SK-N-SH treated with all-trans-retinoic acid at 6 μM for 48 hours (cell line): Measurements from ENCODE around the gene RGS12.

Experiments
- ATAC-seq: fragments of 200-7000 bp; cut with Tn5 transposase; 3 replicates; pipeline ENCODE4 v1.9.1; 2020; ENCODE audit warnings: mild to moderate bottlenecking, moderate library complexity
- ARNTL ChIP-seq: fragments of 450-650 bp; formaldehyde crosslinking; IDR thresholded peaks from 2 replicates; pipeline ENCODE4 v1.5.0; 2020; ENCODE audit warnings: low read depth, mild to moderate bottlenecking, moderate library complexity, borderline replicate concordance
- BACH2 ChIP-seq: fragments of 250-450 bp; sonication (Bioruptor Pico); IDR thresholded peaks from 2 replicates; pipeline ENCODE4 v1.9.0; 2021; ENCODE audit warnings: mild to moderate bottlenecking, borderline replicate concordance
- CREB5 ChIP-seq: fragments of 250-450 bp; sonication (Bioruptor Pico); IDR thresholded peaks from 2 replicates; pipeline ENCODE4 v1.5.1; 2020; ENCODE audit warnings: low read depth, mild to moderate bottlenecking, moderate library complexity
- CSDC2 ChIP-seq: fragments of 250-450 bp; sonication (Bioruptor Pico); IDR thresholded peaks from 2 replicates; pipeline ENCODE4 v1.5.0; 2020; ENCODE audit warnings: mild to moderate bottlenecking, moderate library complexity
- CSRNP3 ChIP-seq: fragments of 250-450 bp; sonication (Bioruptor Pico); IDR thresholded peaks from 2 replicates; pipeline ENCODE4 v1.5.1; 2021; ENCODE audit warnings: mild to moderate bottlenecking, moderate library complexity
- ESRRG ChIP-seq: fragments of 250-450 bp; sonication (Bioruptor Pico); IDR thresholded peaks from 2 replicates; pipeline ENCODE4 v1.6.1; 2021; ENCODE audit warnings: mild to moderate bottlenecking
- ISL1 ChIP-seq: fragments of 250-450 bp; sonication (Bioruptor Pico); IDR thresholded peaks from 2 replicates; pipeline ENCODE4 v2.1.2; 2022; ENCODE audit warnings: mild to moderate bottlenecking, moderate library complexity
- OSR1 ChIP-seq: fragments of 250-450 bp; sonication (Bioruptor Pico); IDR thresholded peaks from 2 replicates; pipeline ENCODE4 v1.8.0; 2022; ENCODE audit warnings: moderate library complexity, mild to moderate bottlenecking, inconsistent platforms
- PATZ1 ChIP-seq: fragments of 250-450 bp; sonication (Bioruptor Pico); IDR thresholded peaks from 2 replicates; pipeline ENCODE4 v1.8.0; 2020; ENCODE audit warnings: mild to moderate bottlenecking, moderate library complexity, borderline replicate concordance
- RARB ChIP-seq: fragments of 250-450 bp; sonication (Bioruptor Pico); IDR thresholded peaks from 2 replicates; pipeline ENCODE4 v1.8.0; 2021; ENCODE audit warnings: mild to moderate bottlenecking, moderate library complexity
- TCF4 ChIP-seq: fragments of 250-450 bp; sonication (Bioruptor Pico); IDR thresholded peaks from 2 replicates; pipeline ENCODE4 v1.8.0; 2021; ENCODE audit warnings: mild to moderate bottlenecking, moderate library complexity, borderline replicate concordance
- ZC3H10 ChIP-seq: fragments of 250-450 bp; sonication (Bioruptor Pico); IDR thresholded peaks from 2 replicates; pipeline ENCODE4 v1.5.1; 2021; ENCODE audit warnings: mild to moderate bottlenecking, moderate library complexity
- ZFP3 ChIP-seq: fragments of 250-450 bp; sonication (Bioruptor Pico); IDR thresholded peaks from 2 replicates; pipeline ENCODE4 v1.5.0; 2020; ENCODE audit warnings: mild to moderate bottlenecking, moderate library complexity
- ZFP30 ChIP-seq: fragments of 450-650 bp; formaldehyde crosslinking; IDR thresholded peaks from 2 replicates; pipeline ENCODE4 v1.5.0; 2022; ENCODE audit warnings: mild to moderate bottlenecking, moderate library complexity
- ZNF565 ChIP-seq: fragments of 450-650 bp; formaldehyde crosslinking; conservative IDR thresholded peaks from 2 replicates; pipeline ENCODE4 v1.5.0; 2020; ENCODE audit warnings: low read depth, mild to moderate bottlenecking, moderate library complexity
- ZNF70 ChIP-seq: fragments of 450-650 bp; formaldehyde crosslinking; IDR thresholded peaks from 2 replicates; pipeline ENCODE4 v1.5.0; 2020; ENCODE audit warnings: mild to moderate bottlenecking, moderate library complexity
- ZNF8 ChIP-seq: fragments of 450-650 bp; formaldehyde crosslinking; IDR thresholded peaks from 2 replicates; pipeline ENCODE4 v1.5.0; 2020; ENCODE audit warnings: mild to moderate bottlenecking, moderate library complexity
- TF ChIP-seq, protein P1 (sequence below): fragments of 250-450 bp; sonication (Bioruptor Pico); IDR thresholded peaks from 2 replicates; pipeline ENCODE4 v1.8.0; 2021; ENCODE audit warnings: low read depth, mild to moderate bottlenecking, moderate library complexity, borderline replicate concordance
- TF ChIP-seq, protein P2 (sequence below): fragments of 250-450 bp; sonication (Bioruptor Pico); IDR thresholded peaks from 2 replicates; pipeline ENCODE4 v1.5.0; 2020; ENCODE audit warnings: mild to moderate bottlenecking, moderate library complexity

Gene RGS12

DNA sequence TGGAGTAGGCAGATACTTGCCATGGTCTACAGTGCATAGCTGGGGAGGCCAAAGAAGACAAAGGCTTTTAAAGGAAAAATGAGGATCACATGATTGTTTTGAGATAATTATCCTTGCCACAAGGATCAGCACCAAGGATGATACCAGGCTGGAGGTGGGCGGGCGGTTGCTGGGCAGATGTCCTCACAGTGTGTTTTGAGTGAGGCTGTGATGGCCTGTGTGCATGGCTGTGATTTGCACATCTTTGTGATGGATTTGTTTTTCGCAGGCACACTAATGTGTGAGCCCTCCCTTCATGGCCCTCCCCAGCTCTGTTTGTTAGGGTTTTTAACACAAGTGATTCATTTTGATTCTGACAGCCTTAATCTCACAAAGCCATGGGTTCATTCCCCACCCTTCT is 46.8 kb downstream of the RGS12 start:
- ATAC-seq: peak; percentile 45
- TF ChIP-seq CSDC2 (CRISPR knock-in tag): no peak
- no peak for TF ChIP-seq ESRRG (CRISPR knock-in tag)
- no peak for TF ChIP-seq CSRNP3
- TF ChIP-seq ZNF70 (CRISPR knock-in tag): no peak
- TF ChIP-seq, protein P1, sequence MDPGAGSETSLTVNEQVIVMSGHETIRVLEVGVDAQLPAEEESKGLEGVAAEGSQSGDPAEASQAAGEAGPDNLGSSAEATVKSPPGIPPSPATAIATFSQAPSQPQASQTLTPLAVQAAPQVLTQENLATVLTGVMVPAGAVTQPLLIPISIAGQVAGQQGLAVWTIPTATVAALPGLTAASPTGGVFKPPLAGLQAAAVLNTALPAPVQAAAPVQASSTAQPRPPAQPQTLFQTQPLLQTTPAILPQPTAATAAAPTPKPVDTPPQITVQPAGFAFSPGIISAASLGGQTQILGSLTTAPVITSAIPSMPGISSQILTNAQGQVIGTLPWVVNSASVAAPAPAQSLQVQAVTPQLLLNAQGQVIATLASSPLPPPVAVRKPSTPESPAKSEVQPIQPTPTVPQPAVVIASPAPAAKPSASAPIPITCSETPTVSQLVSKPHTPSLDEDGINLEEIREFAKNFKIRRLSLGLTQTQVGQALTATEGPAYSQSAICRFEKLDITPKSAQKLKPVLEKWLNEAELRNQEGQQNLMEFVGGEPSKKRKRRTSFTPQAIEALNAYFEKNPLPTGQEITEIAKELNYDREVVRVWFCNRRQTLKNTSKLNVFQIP: no peak
- TF ChIP-seq ZNF565 (CRISPR knock-in tag): no peak
- no peak for TF ChIP-seq ZFP30
- no peak for TF ChIP-seq ZNF8
- TF ChIP-seq ARNTL: no peak
- no peak for TF ChIP-seq TCF4 (CRISPR knock-in tag)
- no peak for TF ChIP-seq ZC3H10 (CRISPR knock-in tag)
- TF ChIP-seq RARB (CRISPR knock-in tag): no peak
- no peak for TF ChIP-seq ZFP3

DNA sequence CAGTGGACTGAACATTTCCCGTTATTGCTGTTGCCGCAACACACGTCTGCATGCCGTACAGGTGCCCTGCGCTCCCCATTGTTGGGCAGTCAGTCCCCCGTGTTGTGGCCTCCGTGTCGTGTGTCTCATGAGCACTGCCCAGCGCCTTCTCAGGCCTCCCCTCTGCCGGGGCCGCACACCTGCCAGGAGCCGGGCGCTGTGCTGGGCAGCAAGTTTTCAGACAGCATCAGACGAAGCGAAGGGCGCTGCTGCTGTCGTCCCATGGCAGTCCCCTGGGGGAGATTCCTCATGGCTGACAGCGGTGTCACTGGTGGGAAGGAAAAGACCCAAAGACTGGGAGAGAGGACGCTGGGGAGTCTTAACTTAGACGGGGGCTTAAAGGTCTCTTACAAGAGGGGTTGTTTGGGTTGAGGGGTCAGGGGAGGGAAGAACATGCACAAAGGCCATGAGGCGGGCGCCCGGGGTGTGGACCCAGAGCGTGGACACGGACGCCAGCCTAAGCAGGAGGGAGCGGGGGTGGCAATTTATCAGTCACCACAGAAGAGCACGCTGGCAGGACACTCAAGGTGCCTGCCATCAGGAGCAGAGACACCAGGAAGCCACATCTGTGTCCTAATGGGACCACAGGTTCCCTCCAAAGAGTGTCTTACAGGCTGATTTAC is 47.3 kb downstream of the RGS12 start:
- ATAC-seq: no peak
- TF ChIP-seq ZNF8: no peak

DNA sequence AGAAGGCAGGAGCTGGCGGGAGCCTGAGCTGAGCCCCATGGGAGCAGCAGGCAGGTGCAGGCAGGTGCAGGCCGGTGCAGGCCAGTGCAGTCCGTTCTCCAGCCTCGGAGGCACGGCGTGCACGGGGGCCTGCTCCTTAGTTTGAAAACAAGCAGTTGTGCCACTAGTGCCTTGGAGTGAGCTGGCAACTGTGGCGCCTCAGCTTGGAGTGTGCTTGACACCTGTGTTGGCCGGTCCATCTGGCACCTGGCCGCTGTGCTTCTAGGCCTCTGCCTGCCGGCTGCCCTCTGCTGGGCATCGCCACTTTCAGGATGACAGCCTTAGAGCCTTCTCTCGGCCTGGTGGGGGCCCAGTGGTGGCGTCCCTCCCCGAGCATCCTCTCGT is 47.9 kb downstream of the RGS12 start:
- TF ChIP-seq ISL1 (no peak), TCF4 (CRISPR knock-in tag) (no peak), BACH2 (CRISPR knock-in tag) (no peak), PATZ1 (CRISPR knock-in tag) (no peak), RARB (CRISPR knock-in tag) (no peak), ZC3H10 (CRISPR knock-in tag) (no peak), ZFP30 (no peak), ARNTL (no peak), ZNF8 (no peak), OSR1 (CRISPR knock-in tag) (no peak), ZNF565 (CRISPR knock-in tag) (no peak), ESRRG (CRISPR knock-in tag) (no peak), CSRNP3 (no peak), CREB5 (CRISPR knock-in tag) (no peak), CSDC2 (CRISPR knock-in tag) (no peak), ZFP3 (no peak)
- TF ChIP-seq, protein P2, sequence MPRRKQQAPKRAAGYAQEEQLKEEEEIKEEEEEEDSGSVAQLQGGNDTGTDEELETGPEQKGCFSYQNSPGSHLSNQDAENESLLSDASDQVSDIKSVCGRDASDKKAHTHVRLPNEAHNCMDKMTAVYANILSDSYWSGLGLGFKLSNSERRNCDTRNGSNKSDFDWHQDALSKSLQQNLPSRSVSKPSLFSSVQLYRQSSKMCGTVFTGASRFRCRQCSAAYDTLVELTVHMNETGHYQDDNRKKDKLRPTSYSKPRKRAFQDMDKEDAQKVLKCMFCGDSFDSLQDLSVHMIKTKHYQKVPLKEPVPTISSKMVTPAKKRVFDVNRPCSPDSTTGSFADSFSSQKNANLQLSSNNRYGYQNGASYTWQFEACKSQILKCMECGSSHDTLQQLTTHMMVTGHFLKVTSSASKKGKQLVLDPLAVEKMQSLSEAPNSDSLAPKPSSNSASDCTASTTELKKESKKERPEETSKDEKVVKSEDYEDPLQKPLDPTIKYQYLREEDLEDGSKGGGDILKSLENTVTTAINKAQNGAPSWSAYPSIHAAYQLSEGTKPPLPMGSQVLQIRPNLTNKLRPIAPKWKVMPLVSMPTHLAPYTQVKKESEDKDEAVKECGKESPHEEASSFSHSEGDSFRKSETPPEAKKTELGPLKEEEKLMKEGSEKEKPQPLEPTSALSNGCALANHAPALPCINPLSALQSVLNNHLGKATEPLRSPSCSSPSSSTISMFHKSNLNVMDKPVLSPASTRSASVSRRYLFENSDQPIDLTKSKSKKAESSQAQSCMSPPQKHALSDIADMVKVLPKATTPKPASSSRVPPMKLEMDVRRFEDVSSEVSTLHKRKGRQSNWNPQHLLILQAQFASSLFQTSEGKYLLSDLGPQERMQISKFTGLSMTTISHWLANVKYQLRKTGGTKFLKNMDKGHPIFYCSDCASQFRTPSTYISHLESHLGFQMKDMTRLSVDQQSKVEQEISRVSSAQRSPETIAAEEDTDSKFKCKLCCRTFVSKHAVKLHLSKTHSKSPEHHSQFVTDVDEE (CRISPR knock-in tag): no peak
- TF ChIP-seq, protein P1: no peak
- ATAC-seq: no peak
